ENCODE data around the gene ALG2. TPM values are rescaled to one million over a fixed set of nuclear protein-coding genes. Genes with fewer than 3 reads are reported as not detected.
"Not testable (repeated sequence)": the region's sequence is repeated elsewhere in the genome, so short reads cannot be mapped to it uniquely, and the experiment has no call there.

ALG2 gene
- total RNA-seq, 2 experiments from 2014 or later = 18.1 to 19.9 TPM

GRCh38 chr9:99197987-99198386 lies 23.8 kb downstream of the ALG2 start:
- no peaks in the 10 kb centered on the region for H3K36me3 Mint-ChIP-seq (ENCODE audit: low read depth)
- Histone ChIP-seq H3K27ac (ENCODE audit: low read depth in 1 of 2, low read length in 2 of 2) (no peak overlapping the region), H3K27me3 (ENCODE audit: control insufficient read depth in 1 of 2, insufficient read depth in 2 of 2, low read length in 2 of 2) (no peaks in the 10 kb centered on the region), H3K4me1 (ENCODE audit: insufficient read depth, low read length) (no peaks in the 10 kb centered on the region), H3K36me3 (ENCODE audit: insufficient read depth, low read length) (no peaks in the 10 kb centered on the region), H3K9me3 (ENCODE audit: control insufficient read depth in 1 of 2, insufficient read depth in 1 of 2, low read length in 2 of 2) (no peaks in the 10 kb centered on the region), H3K4me3 (ENCODE audit: low read length) (no peak overlapping the region)
- no peak for DNase-seq
- CTCF ChIA-PET = interaction anchor here (1.0 to 1.9 kb wide), 2 partner anchors 14 to 15 kb away, joined by 3 to 4 read pairs; no protein-coding TSS in a partner anchor
- no peaks in the 10 kb centered on the region for H3K27me3 Mint-ChIP-seq
- TF ChIP-seq, protein P1, sequence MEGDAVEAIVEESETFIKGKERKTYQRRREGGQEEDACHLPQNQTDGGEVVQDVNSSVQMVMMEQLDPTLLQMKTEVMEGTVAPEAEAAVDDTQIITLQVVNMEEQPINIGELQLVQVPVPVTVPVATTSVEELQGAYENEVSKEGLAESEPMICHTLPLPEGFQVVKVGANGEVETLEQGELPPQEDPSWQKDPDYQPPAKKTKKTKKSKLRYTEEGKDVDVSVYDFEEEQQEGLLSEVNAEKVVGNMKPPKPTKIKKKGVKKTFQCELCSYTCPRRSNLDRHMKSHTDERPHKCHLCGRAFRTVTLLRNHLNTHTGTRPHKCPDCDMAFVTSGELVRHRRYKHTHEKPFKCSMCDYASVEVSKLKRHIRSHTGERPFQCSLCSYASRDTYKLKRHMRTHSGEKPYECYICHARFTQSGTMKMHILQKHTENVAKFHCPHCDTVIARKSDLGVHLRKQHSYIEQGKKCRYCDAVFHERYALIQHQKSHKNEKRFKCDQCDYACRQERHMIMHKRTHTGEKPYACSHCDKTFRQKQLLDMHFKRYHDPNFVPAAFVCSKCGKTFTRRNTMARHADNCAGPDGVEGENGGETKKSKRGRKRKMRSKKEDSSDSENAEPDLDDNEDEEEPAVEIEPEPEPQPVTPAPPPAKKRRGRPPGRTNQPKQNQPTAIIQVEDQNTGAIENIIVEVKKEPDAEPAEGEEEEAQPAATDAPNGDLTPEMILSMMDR (IDR thresholded peaks at IDR 0.05) = no peak
- intact Hi-C loops (cut with DNase I, micrococcal nuclease) = no loop called here
- no peaks in the 10 kb centered on the region for H3K4me1 Mint-ChIP-seq (ENCODE audit: low read depth)
- no peak for ATAC-seq (ENCODE audit: poor library complexity)
- POLR2A ChIA-PET = no interaction called here
- H3K9me3 Mint-ChIP-seq = no peaks in the 10 kb centered on the region
- H3K4me3 Mint-ChIP-seq = no peak overlapping the region
- no peak overlapping the region for H3K27ac Mint-ChIP-seq

DNA sequence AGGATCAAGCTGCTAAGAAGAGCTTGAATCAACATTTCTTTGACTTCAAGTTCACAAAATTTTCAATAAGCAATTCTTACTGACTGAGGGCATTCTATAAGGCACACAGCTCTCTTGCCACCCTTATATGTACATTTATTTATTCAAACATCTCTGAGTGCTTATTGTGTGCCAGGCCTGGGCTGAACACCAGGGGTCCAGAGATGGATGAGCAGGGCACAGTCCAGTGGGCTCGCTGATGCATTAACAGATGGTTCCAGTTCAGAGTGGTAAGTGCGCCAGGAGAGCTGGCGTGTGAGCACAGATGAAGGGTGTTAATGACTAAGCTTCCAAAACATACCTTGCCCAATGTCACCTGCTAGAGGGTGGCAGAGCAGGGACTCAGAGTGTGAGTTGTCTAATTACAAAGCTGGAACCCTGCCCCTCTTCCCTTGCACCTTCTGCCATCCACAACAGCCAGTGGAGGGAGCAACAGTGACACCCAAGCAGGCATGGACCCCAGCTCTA lies 24.6 kb downstream of the ALG2 start:
- CTCF ChIA-PET = interaction anchor here (1.0 to 1.9 kb wide), 2 partner anchors 13 to 16 kb away, joined by 3 to 4 read pairs; no protein-coding TSS in a partner anchor
- POLR2A ChIA-PET = no interaction called here
- H3K27ac Mint-ChIP-seq = no peak overlapping the region

GRCh38 chr9:99196484-99196883 lies 25.3 kb downstream of the ALG2 start:
- H3K36me3 ChIP-seq (ENCODE audit: insufficient read depth, low read length); H3K4me3 Mint-ChIP-seq; POLR2A ChIA-PET; H3K36me3 Mint-ChIP-seq (ENCODE audit: low read depth); DNase-seq; H3K9me3 Mint-ChIP-seq; H3K27ac Mint-ChIP-seq; H3K27me3 ChIP-seq (ENCODE audit: control insufficient read depth in 1 of 2, insufficient read depth in 2 of 2, low read length in 2 of 2); H3K9me3 ChIP-seq (ENCODE audit: control insufficient read depth in 1 of 2, insufficient read depth in 1 of 2, low read length in 2 of 2); H3K27me3 Mint-ChIP-seq; H3K4me3 ChIP-seq (ENCODE audit: low read length); H3K4me1 Mint-ChIP-seq (ENCODE audit: low read depth); ATAC-seq (ENCODE audit: poor library complexity); intact Hi-C loops (cut with DNase I, micrococcal nuclease); H3K27ac ChIP-seq (ENCODE audit: low read depth in 1 of 2, low read length in 2 of 2); H3K4me1 ChIP-seq (ENCODE audit: insufficient read depth, low read length); CTCF ChIA-PET: not testable (repeated sequence)

More for the DNA sequence above, 24.6 kb downstream of the ALG2 start:
- TF ChIP-seq, protein P1 (IDR thresholded peaks at IDR 0.05) = no peak
- Mint-ChIP-seq H3K27me3 (no peaks in the 10 kb centered on the region), H3K36me3 (ENCODE audit: low read depth) (no peaks in the 10 kb centered on the region), H3K4me3 (no peak overlapping the region), H3K4me1 (ENCODE audit: low read depth) (no peaks in the 10 kb centered on the region), H3K9me3 (no peaks in the 10 kb centered on the region)
- Histone ChIP-seq H3K27ac (ENCODE audit: low read depth in 1 of 2, low read length in 2 of 2) (no peak overlapping the region), H3K9me3 (ENCODE audit: control insufficient read depth in 1 of 2, insufficient read depth in 1 of 2, low read length in 2 of 2) (no peaks in the 10 kb centered on the region), H3K36me3 (ENCODE audit: insufficient read depth, low read length) (no peaks in the 10 kb centered on the region), H3K4me3 (ENCODE audit: low read length) (no peak overlapping the region), H3K4me1 (ENCODE audit: insufficient read depth, low read length) (no peaks in the 10 kb centered on the region), H3K27me3 (ENCODE audit: control insufficient read depth in 1 of 2, insufficient read depth in 2 of 2, low read length in 2 of 2) (no peaks in the 10 kb centered on the region)
- intact Hi-C loops (cut with DNase I, micrococcal nuclease) = no loop called here
- no peak for ATAC-seq (ENCODE audit: poor library complexity)
- DNase-seq = no peak

DNA sequence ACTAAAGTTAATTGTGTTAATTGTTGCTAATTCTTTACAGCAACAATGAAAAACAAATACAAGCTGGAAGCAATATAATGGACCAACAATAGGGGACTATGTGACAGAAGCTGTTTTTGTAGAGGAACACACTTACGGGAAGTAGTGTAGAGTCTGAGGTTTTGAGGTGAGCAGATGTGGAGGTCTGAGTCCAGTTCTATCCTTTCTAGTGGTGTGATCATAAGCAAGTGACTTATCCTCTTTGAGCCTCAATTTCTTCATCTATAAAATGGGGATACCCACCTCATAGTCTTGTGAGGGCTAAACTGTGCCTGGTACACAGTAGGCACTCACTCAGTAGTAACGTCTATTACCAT lies 28.3 kb downstream of the ALG2 start:
- Histone ChIP-seq H3K4me1 (ENCODE audit: insufficient read depth, low read length) (no peaks in the 10 kb centered on the region), H3K4me3 (ENCODE audit: low read length) (no peak overlapping the region), H3K9me3 (ENCODE audit: control insufficient read depth in 1 of 2, insufficient read depth in 1 of 2, low read length in 2 of 2) (no peaks in the 10 kb centered on the region), H3K27me3 (ENCODE audit: control insufficient read depth in 1 of 2, insufficient read depth in 2 of 2, low read length in 2 of 2) (peaks cover 0 to 3% of the 10 kb centered on the region in 2 experiments), H3K36me3 (ENCODE audit: insufficient read depth, low read length) (no peaks in the 10 kb centered on the region), H3K27ac (ENCODE audit: low read depth in 1 of 2, low read length in 2 of 2) (no peak overlapping the region)
- H3K4me1 Mint-ChIP-seq (ENCODE audit: low read depth) = no peaks in the 10 kb centered on the region
- CTCF ChIA-PET = interaction anchor here (1.0 kb wide), 1 partner anchor 8 kb away, joined by 3 read pairs; no protein-coding TSS in a partner anchor
- no peaks in the 10 kb centered on the region for H3K9me3 Mint-ChIP-seq
- H3K27me3 Mint-ChIP-seq = peaks cover 8% of the 10 kb centered on the region
- TF ChIP-seq, protein P1 (IDR thresholded peaks at IDR 0.05) = no peak
- no peak for DNase-seq
- POLR2A ChIA-PET = no interaction called here
- H3K27ac Mint-ChIP-seq = no peak overlapping the region
- H3K4me3 Mint-ChIP-seq = no peak overlapping the region
- no peak for ATAC-seq (ENCODE audit: poor library complexity)
- intact Hi-C loops (cut with DNase I, micrococcal nuclease) = no loop called here
- no peaks in the 10 kb centered on the region for H3K36me3 Mint-ChIP-seq (ENCODE audit: low read depth)

Data from CD4-positive, alpha-beta T cell (primary cell).